Natural killer cell (primary cell): ENCODE results near the gene VWA8. TPM values are rescaled to one million over a fixed set of nuclear protein-coding genes. Genes with fewer than 3 reads are reported as not detected.

Source experiments
- ATAC-seq, 3 donors: fragments of 150-1000 bp in 2 of 3; fragments of 200-7000 bp in 1 of 3; cut with Tn5 transposase; 1 replicate in 1 of 3; 2 replicates in 2 of 3; pipeline ENCODE4 v1.10.0; 2021; ENCODE audit warnings: mild to moderate bottlenecking in 2 of 3, moderate library complexity in 2 of 3
- DNase-seq, 2 donors: peaks; one replicate each; pipeline versions ENCODE4 v3.0.0 to v3.0.0-alpha.2; 2013 to 2021; ENCODE audit warnings: mixed read lengths in 1 of 2
- H3K27ac ChIP-seq: one replicate; pipeline ENCODE4 v1.5.1; 2013; ENCODE audit warnings: mild to moderate bottlenecking, low read length
- H3K27me3 ChIP-seq: one replicate; pipeline ENCODE4 v1.6.1; 2013; ENCODE audit warnings: low read length; ENCODE audit not compliant: control insufficient read depth, insufficient read depth
- H3K36me3 ChIP-seq: one replicate; pipeline ENCODE4 v1.6.1; 2013; ENCODE audit warnings: low read length; ENCODE audit not compliant: control insufficient read depth, insufficient read depth
- H3K4me1 ChIP-seq: one replicate; pipeline ENCODE4 v1.6.1; 2013; ENCODE audit warnings: low read length; ENCODE audit not compliant: control insufficient read depth, insufficient read depth
- H3K4me3 ChIP-seq: one replicate; pipeline ENCODE4 v1.5.1; 2013; ENCODE audit warnings: low read length
- H3K9me3 ChIP-seq: one replicate; pipeline ENCODE4 v1.6.1; 2013; ENCODE audit warnings: low read length; ENCODE audit not compliant: control insufficient read depth, insufficient read depth
- H3K27ac Mint-ChIP-seq, 2 donors: one replicate each; pipeline ENCODE4 v1.8.0; 2022; ENCODE audit warnings: mild to moderate bottlenecking in 2 of 2, mixed read lengths in 2 of 2, moderate library complexity in 1 of 2
- H3K27me3 Mint-ChIP-seq, 2 donors: one replicate each; pipeline ENCODE4 v1.8.0; 2022; ENCODE audit warnings: low read depth in 2 of 2, mixed read lengths in 2 of 2
- H3K36me3 Mint-ChIP-seq: one replicate; pipeline ENCODE4 v1.8.0; 2022; ENCODE audit warnings: mixed read lengths
- H3K4me1 Mint-ChIP-seq, 2 donors: one replicate each; pipeline ENCODE4 v1.8.0; 2022; ENCODE audit warnings: mixed read lengths in 2 of 2
- H3K4me3 Mint-ChIP-seq: one replicate; pipeline ENCODE4 v1.8.0; 2022; ENCODE audit warnings: mild to moderate bottlenecking, moderate library complexity, mixed read lengths
- H3K9me3 Mint-ChIP-seq, 2 donors: one replicate each; pipeline ENCODE4 v1.8.0; 2022; ENCODE audit warnings: mixed read lengths in 2 of 2
- WGBS: methylation state at CpG from one replicate; pipeline ENCODE4 v1.1.7; 2013; ENCODE audit warnings: missing lambda C conversion rate; ENCODE audit not compliant: insufficient coverage; 5-methylcytosine and 5-hydroxymethylcytosine counted together
- intact Hi-C: fragments of 100-400 bp; cut with micrococcal nuclease; formaldehyde crosslinking; loops from one replicate; pipeline ENCODE4 v1.14.2; 2022
- total RNA-seq, 4 donors: library from RNA; stranded (reverse); fragments of 120-200 nt in 1 of 4; gene quantifications; one replicate each; pipeline versions ENCODE4 v1.2.3 to v1.2.4, GENCODE V29; 2013 to 2022
- TF ChIP-seq, protein P1 (sequence below): fragments of 200-600 bp; IDR thresholded peaks from one replicate; pipeline ENCODE4 v1.8.0; 2022; ENCODE audit warnings: antibody characterized with exemption

The VWA8 gene
- total RNA-seq, 3 donors from 2014 or later (not counting 1 experiment from before 2014, with no cell fraction given): 21.9 to 27.5 (median 22.6) TPM

DNA sequence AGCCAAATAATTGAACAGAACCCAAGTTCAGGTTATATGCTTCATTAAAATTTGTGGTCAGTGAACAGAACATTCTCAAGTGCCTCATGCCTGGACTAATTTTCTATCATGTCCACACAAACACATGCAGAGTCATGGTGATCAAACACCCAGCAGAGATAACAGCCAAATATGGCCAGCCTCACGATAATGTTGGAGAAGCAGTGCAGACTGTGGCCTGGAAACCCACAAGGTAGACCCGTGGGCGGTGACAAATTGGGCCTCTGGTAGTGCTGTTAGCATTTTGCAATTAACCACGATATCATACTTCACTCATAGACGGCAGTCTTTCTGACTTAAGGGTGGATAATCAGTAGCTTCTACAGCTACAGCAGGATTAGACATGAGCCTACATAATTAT, 35.0 kb upstream of the VWA8 start:
- no peaks in the 10 kb centered on the region for H3K4me1 ChIP-seq
- Mint-ChIP-seq H3K27ac (no peak overlapping the region), H3K9me3 (no peaks in the 10 kb centered on the region), H3K4me3 (no peak overlapping the region), H3K36me3 (no peaks in the 10 kb centered on the region), H3K27me3 (peaks cover 22 to 36% of the 10 kb centered on the region in 2 donors), H3K4me1 (peaks cover 0 to 6% of the 10 kb centered on the region in 2 donors)
- intact Hi-C loops: no loop called here
- no peak overlapping the region for H3K4me3 ChIP-seq
- WGBS: 15% methylated on average over 5 of the region's 5 CpGs
- no peaks in the 10 kb centered on the region for H3K36me3 ChIP-seq
- TF ChIP-seq, protein P1, sequence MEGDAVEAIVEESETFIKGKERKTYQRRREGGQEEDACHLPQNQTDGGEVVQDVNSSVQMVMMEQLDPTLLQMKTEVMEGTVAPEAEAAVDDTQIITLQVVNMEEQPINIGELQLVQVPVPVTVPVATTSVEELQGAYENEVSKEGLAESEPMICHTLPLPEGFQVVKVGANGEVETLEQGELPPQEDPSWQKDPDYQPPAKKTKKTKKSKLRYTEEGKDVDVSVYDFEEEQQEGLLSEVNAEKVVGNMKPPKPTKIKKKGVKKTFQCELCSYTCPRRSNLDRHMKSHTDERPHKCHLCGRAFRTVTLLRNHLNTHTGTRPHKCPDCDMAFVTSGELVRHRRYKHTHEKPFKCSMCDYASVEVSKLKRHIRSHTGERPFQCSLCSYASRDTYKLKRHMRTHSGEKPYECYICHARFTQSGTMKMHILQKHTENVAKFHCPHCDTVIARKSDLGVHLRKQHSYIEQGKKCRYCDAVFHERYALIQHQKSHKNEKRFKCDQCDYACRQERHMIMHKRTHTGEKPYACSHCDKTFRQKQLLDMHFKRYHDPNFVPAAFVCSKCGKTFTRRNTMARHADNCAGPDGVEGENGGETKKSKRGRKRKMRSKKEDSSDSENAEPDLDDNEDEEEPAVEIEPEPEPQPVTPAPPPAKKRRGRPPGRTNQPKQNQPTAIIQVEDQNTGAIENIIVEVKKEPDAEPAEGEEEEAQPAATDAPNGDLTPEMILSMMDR: no peak
- ATAC-seq: peak in 2 of 3 donors; percentile 29 to 86
- no peak overlapping the region for H3K27ac ChIP-seq
- no peak for DNase-seq
- no peaks in the 10 kb centered on the region for H3K27me3 ChIP-seq
- no peaks in the 10 kb centered on the region for H3K9me3 ChIP-seq

DNA sequence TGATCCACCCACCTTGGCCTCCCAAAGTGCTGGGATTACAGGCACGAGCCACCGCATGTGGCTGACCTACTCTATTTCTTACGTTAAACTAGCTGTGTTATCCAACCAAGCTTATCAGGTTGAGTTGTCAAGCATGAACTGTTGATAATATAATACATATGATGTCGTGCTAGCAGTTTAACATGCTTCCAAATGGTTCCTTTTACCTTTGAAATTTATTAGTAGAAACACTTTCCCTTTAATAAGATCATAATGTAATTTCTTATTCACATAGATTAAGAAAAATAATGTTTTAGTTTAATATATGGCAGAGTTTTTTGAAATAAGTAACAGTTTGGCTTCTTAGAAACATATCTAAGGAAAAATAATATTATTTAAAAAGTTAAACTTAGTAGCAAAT, 34.4 kb upstream of the VWA8 start:
- DNase-seq (no peak), ATAC-seq (no peak)
- WGBS: 93% methylated on average over 3 of the region's 4 CpGs
- no peaks in the 10 kb centered on the region for H3K36me3 Mint-ChIP-seq
- H3K4me1 ChIP-seq: no peaks in the 10 kb centered on the region
- peaks cover 19 to 30% of the 10 kb centered on the region in 2 donors for H3K27me3 Mint-ChIP-seq
- no peaks in the 10 kb centered on the region for H3K9me3 Mint-ChIP-seq
- H3K36me3 ChIP-seq: no peaks in the 10 kb centered on the region
- no peak overlapping the region for H3K27ac ChIP-seq
- no peak overlapping the region for H3K27ac Mint-ChIP-seq
- peaks cover 0 to 6% of the 10 kb centered on the region in 2 donors for H3K4me1 Mint-ChIP-seq
- H3K4me3 ChIP-seq: no peak overlapping the region
- H3K4me3 Mint-ChIP-seq: no peak overlapping the region
- TF ChIP-seq, protein P1: no peak
- H3K9me3 ChIP-seq: no peaks in the 10 kb centered on the region
- intact Hi-C loops: no loop called here
- H3K27me3 ChIP-seq: no peaks in the 10 kb centered on the region

DNA sequence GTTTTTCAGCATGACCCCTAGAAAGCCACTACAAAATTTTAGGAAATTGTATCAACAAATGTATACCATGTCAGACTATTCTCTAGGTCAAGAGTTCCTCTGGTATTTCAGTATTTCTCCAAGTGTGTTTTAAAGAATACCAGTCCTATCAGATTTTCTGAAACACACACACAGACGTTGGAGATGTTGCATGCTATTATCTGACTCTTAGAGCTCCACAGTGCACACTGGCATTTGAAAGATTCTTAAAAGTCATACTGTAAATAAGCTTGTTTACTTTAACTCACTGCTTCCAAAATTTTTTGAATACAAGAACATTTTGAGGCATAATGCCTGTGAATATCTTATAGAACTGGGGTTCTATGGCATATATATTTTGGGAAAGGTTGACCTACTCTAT, 33.8 kb upstream of the VWA8 start:
- Mint-ChIP-seq H3K4me1 (peaks cover 0 to 6% of the 10 kb centered on the region in 2 donors), H3K36me3 (no peaks in the 10 kb centered on the region), H3K4me3 (no peak overlapping the region), H3K27me3 (peaks cover 16 to 24% of the 10 kb centered on the region in 2 donors), H3K9me3 (no peaks in the 10 kb centered on the region), H3K27ac (no peak overlapping the region)
- Histone ChIP-seq H3K36me3 (no peaks in the 10 kb centered on the region), H3K27ac (no peak overlapping the region), H3K4me1 (no peaks in the 10 kb centered on the region), H3K4me3 (no peak overlapping the region), H3K27me3 (no peaks in the 10 kb centered on the region), H3K9me3 (no peaks in the 10 kb centered on the region)
- DNase-seq (no peak), ATAC-seq (no peak)
- intact Hi-C loops: no loop called here
- TF ChIP-seq, protein P1: no peak
- WGBS: 70% methylated on average over 1 of the region's 1 CpG

DNA sequence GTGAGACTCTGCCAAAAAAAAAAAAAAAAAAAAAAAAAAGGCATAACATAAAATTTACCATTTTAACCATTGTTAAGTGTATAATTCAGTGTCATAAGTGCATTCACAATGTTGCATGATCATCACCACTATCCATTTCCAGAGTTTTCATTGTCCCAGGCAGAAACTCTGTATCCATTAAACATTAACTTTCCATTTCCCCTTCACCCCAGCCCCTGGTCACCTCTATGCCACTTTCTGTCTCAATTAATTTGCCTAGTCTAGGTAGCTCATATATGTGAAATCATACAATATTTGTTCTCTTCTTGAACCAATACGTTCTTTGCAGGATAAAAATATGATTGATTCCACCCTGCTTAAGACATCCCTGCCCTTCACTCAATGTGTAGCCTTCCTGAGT, 31.0 kb upstream of the VWA8 start:
- Histone ChIP-seq H3K27ac (no peak overlapping the region), H3K4me3 (no peak overlapping the region), H3K36me3 (no peaks in the 10 kb centered on the region), H3K9me3 (no peaks in the 10 kb centered on the region), H3K4me1 (no peaks in the 10 kb centered on the region), H3K27me3 (no peaks in the 10 kb centered on the region)
- WGBS: 75% methylated on average over 1 of the region's 1 CpG
- Mint-ChIP-seq H3K27me3 (peaks cover 11 to 13% of the 10 kb centered on the region in 2 donors), H3K4me1 (peaks cover 0 to 6% of the 10 kb centered on the region in 2 donors), H3K36me3 (no peaks in the 10 kb centered on the region), H3K9me3 (no peaks in the 10 kb centered on the region), H3K27ac (no peak overlapping the region), H3K4me3 (no peak overlapping the region)
- intact Hi-C loops: no loop called here
- ATAC-seq: no peak
- TF ChIP-seq, protein P1: no peak
- DNase-seq: no peak
